A172 (cell line): ENCODE results near the gene OVOL3. TPM values are rescaled to one million over a fixed set of nuclear protein-coding genes. Genes with fewer than 3 reads are reported as not detected.
A peak's percentile ranks its signal among the peaks of the same experiment; 100 is the strongest.

Experiments used
- DNase-seq: peaks from one replicate; pipeline ENCODE4 v3.0.0-alpha.2; 2015; ENCODE audit warnings: low spot score
- total RNA-seq: library from RNA; depleted of rRNA; stranded (reverse); fragments of >200 nt; shearing (Covaris generic); gene quantifications from 2 replicates; pipeline ENCODE4 v1.2.3, GENCODE V29; 2014

The OVOL3 gene
- total RNA-seq, 1 experiment from 2014 or later = not detected

DNA sequence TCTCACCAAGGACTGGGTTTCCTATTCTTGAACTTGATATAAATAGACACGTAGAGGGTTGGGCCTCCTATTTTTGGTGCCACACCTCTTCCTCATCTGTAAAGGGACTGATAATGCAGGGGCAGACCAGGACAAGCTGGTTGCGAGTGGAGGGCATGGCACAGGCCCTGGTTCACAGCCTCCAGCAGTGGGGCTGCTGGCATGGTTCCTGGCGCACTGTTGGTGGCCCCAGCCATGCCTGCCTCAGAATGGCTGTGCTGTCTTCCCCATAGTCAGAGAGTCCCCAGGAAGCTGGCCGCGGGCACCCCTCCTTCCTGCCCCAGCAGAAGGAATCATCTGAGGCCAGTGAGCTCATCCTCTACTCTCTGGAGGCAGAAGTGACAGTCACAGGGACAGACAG, 10.5 kb upstream of the OVOL3 start:
- no peak for DNase-seq

DNA sequence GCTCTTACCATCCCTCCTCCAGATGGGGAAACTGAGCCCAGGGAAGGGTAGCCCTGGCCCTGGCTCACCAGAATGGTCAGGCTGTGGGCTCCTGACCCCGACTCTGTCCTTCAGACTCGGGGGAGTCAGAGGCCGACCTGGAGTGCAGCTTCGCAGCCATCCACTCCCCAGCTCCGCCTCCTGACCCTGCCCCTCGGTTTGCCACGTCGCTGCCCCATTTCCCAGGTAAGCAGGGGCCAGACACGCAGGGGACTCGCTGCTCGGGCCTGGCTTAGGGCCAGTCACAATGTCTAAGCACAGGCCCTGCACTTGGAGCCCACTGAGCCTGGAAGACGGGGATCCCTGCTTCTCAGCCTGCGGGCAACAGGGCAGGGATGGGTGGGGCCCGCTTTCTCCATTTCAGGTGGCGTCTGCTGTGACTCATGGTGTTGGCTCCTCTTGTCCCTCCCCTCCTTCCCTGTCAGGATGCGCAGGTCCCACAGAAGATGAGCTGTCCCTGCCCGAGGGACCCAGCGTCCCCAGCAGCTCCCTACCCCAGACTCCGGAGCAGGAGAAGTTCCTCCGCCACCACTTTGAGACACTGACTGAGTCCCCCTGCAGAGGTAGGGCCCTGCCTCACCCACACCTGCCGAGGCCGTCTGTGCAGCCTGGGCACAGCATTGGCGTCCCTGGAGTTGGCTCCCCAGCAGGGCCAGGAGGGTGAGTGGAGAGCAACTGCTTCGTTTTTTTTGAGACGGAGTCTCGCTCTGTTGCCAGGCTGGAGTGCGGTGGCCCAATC, 9.2 kb upstream of the OVOL3 start:
- peak; percentile 56 for DNase-seq

DNA sequence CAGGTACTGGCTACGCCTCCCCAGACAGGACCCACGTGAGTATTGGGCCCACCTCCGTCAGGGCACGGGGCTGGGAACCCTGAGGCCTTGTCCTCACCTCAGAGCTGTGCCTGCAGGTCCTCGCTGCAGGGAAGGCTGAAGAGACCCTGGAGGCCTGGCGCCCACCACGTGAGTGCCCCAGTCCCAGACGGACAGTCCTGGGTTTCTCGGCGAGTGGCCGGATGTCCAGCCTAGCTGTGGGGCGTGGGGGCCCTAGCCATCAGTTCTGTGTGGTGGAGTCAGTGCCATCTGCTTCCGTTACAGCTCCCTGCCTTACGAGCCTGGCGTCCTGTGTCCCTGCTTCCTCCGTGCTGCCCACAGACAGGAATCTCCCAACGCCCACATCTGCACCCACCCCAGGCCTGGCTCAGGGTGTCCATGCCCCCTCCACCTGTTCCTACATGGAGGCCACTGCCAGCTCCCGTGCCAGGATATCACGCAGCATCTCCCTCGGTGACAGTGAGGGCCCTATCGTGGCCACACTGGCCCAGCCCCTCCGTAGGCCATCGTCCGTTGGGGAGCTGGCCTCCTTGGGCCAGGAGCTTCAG, 7.8 kb upstream of the OVOL3 start:
- no peak for DNase-seq

DNA sequence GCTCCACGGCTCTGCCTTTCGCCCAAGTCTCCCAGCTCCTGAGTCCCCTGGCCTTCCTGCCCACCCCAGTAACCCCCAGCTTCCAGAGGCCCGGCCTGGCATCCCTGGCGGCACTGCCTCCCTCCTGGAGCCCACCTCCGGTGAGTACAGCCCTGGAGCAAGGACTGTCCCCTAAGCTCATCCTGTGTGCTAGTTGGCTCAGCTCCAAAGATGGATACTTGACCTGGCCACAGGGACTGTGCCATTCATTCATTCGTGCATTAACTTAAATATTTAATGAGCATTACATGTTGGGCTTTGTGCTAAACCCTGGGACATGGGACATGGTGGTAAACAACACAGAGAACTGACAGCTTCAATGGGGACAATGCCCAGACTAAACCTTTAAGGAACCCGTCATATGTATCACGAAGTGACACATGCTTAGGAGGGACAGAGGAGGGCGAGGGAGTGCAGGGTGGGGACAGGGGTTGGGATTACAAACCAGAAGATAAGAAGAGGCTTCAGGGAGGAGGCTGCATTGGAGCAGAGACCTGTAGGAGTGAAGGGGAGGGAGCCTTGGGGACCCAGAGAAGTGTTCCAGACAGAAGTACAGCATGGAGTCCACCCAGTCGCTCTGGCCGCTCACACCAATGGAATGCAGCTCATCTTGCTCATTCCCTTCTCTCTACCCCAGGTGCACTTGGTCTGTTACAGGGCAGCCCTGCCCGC, 6.9 kb upstream of the OVOL3 start:
- peak; percentile 42 for DNase-seq

DNA sequence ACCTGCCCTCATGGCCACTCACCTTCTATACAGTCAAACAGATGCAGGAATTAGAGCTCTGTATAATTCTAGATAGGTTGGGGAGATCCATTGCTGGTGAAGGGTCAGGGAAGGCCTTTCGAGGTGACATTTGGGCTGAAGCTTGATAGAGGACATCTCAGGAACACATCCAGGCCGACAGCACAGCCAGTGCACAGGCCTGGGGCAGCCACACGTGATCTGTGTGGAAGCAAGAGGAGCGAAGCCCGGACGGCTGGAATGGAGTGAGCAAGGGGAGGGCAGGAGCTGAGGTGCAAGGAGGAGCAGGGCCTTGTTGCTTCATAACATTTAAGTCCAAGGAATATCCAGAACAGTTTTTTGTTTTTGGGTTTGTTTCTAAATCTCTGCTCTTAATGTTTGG, 4.5 kb upstream of the OVOL3 start:
- no peak for DNase-seq

DNA sequence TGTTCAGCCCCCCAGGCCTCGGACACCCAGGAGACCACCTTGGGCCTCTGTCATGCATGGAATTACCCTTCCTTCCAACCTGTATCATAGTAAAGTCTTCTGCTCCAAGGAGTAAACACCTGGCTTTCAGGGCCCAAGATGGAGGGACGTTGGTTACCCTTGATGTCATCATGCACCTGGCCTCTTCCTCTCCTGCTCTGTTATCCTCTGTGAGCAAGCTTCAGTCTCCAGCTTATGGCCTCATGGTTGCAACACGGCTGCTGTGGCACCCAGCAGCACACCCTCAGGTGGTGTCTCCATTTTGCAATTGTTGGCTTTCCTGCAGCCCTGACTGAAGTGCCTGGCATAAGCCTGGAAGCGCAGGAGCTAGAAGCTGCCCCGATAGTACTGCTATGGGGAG, 4.0 kb upstream of the OVOL3 start:
- no peak for DNase-seq

DNA sequence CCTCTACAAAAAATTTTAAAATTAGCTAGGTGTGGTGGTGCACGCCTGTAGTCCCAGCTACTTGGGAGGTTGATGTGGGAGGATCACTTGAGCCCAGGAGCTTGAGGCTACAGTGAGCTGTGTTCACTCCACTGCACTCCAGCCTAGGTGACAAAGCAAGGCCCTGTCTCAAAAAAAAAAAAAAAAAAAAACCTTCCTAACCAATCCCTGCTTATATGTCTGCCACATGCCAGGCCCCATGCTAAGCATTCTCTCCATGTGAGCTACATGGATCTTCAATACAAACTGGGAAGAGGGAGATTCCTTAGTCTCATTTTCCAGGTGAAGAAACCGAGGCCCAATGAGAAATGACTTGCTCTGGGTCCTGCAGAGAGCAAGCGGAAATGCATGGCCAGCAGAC, 2.3 kb upstream of the OVOL3 start:
- DNase-seq = no peak

DNA sequence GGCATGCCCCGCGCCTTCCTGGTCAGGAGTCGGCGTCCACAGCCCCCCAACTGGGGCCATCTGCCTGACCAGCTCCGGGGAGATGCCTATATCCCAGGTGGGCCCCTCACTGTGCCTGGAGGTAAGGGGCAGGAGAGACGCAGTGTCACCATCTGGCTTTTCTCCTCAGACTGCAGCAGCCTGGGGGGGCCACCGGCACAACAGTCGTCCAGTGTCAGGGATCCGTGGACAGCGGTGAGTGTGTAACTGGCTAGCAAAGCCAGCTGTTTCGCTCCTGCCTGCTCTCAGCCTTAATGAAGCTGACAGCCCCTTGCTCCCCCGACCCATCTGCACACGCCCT, 227 bp downstream of the OVOL3 start:
- DNase-seq = no peak

DNA sequence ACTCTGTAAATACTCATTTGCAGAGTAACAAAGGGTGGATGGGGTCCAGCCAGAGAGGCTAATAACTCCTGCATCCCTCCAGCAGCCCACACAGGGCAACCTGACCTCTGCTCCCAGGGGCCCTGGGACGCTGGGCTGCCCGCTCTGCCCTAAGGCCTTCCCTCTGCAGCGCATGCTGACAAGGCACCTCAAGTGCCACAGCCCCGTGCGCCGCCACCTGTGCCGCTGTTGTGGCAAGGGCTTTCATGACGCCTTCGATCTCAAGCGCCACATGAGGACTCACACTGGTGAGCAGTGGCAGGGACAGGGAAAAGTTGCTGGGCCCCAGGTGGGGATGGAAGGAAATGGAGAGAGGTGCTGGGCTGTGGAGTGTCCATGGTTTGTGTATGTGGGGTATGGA, 1.7 kb downstream of the OVOL3 start:
- DNase-seq = no peak

DNA sequence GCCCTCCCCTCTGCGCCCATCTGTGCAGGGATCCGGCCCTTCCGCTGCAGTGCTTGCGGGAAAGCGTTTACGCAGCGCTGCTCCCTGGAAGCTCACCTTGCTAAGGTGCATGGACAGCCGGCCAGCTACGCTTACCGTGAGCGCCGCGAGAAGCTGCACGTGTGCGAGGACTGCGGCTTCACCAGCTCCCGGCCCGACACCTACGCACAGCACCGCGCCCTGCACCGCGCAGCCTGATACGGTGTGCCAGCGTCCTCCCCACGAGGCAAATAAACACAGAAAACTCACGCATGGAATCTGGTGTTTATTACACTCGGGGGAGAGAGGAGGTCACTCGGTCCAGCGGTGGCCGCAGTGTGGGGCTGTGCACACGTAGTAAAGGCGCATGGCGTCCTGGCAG, 2.5 kb downstream of the OVOL3 start:
- no peak for DNase-seq

DNA sequence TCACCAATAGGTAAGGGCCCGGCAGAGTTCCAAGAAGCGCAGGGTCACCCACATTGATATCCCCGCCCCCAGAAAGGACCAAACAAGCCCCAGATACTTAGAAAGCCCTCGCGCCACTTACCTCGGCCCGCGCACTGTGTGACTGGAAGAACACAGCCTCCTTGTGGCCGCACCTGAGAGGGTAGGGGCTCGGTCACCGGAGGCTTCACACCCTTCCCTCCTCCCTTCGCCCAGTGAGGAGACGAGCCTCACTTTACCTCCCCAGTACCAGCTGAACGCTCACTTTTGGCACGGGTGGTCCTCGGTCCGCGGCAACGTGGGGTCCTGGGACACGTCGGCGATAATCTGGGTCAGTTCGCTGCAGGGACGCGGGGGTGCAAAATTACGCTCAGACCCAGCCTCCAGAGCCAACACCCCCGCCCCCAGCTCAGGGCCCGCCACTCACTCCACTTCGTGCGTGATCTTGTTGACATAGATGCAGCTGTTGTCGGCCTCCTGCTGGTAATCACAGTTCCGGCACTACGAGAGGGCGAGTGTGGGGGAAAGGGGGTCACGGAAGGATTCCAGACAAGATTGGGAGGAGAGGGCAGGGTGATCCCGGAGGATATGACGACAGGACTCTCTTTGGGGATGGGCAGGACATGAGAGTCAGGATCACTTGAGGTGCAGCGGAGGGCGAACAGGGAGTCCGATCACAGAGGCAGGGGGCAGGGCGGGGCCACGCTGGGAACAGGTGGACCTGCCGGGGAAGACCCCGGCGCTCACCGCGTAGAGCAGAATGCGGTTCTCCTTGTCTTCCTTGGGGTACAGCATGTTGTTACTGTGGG, 3.2 kb downstream of the OVOL3 start:
- DNase-seq = peak; percentile 27

DNA sequence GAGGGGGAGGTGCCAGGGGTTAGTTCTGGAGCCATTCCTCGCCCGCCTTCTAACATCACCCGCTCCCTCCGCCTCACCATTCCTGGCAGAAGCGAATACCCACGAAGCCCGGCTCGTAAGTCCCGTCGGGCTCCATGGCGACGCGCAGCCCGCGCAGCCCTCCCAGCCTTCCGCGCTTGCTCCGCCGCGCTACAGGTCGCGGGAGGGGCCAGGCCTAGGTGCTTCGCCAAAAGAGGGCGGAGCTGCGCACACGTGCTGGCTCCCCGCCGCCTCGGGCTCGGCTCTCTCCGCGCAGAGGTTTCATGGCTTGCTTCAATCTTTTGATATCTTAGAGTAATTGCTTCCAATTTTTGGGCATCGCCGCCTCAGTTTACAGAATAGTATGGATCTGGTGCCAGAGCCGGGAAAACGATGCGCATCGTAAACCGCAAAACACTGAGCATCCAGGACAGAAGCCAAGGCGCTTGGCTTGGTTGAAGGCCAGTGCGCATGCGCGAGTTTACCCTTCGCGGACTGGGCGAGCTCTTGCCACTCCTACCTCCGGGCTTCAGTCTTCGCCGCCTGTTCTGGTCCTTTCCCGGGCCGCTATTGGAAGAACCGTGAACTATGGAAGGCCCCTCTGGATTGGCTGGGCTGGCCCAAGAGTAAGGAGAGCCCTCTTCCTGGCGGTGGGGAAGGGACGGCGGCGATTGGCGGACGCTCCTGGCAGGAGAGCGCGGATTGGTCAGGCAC, 3.9 kb downstream of the OVOL3 start, which contains the start of gene POLR2I:
TSS of gene POLR2I (minus strand) at position 155 of the 732 bp plus-strand sequence. CDS start at position 136, 19 bp downstream.
- peak; percentile 100 for DNase-seq

DNA sequence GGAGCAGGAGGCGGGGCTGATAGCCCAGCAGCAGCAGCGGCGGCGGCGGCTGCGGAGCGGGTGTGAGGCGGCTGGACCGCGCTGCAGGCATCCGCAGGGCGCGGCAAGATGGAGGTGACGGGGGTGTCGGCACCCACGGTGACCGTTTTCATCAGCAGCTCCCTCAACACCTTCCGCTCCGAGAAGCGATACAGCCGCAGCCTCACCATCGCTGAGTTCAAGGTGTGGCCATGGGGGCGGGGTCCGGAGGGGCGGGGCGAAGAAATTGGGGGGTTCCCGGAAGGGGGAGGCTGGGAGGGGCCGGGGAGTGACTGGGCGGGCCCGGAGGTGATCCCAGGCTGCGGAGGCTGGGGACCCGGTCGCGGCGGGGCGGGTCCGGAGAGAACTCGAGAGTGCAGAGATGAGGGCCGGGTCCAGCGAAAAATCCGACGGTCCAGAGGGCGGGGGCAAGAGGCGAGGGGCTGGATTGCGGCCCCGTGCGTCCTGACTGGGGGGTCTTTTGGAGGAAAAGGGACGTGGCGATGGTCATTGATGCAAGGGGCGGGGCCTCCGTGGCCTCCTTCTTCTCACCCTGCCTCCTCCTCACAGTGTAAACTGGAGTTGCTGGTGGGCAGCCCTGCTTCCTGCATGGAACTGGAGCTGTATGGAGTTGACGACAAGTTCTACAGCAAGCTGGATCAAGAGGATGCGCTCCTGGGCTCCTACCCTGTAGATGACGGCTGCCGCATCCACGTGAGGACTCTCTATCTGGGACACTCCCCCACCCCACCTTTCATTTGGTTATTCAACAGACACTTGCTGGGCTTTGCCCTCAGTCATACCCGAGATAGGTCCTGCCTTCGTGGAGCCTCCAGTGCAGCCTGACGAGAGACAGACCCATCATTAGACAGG, 4.8 kb downstream of the OVOL3 start, which contains the start of gene TBCB:
TSS of gene TBCB (plus strand) at position 16 of the 891 bp plus-strand sequence. CDS start at position 109, 93 bp downstream.
- DNase-seq = no peak

DNA sequence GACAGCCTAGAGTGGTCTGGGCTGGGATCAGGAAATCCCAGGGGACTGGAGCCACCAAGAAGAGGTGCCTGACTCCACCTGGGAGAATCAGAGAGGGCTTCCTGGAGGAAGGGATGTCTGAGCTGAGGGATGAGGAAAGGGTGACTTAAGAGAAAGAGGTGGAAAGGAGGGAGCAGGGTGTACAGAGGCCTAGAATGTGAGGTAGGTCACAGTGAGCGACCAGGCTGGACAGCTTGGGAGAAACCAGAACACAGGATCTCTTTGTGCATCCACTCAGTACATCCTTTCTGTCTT, 5.3 kb downstream of the OVOL3 start:
- no peak for DNase-seq

DNA sequence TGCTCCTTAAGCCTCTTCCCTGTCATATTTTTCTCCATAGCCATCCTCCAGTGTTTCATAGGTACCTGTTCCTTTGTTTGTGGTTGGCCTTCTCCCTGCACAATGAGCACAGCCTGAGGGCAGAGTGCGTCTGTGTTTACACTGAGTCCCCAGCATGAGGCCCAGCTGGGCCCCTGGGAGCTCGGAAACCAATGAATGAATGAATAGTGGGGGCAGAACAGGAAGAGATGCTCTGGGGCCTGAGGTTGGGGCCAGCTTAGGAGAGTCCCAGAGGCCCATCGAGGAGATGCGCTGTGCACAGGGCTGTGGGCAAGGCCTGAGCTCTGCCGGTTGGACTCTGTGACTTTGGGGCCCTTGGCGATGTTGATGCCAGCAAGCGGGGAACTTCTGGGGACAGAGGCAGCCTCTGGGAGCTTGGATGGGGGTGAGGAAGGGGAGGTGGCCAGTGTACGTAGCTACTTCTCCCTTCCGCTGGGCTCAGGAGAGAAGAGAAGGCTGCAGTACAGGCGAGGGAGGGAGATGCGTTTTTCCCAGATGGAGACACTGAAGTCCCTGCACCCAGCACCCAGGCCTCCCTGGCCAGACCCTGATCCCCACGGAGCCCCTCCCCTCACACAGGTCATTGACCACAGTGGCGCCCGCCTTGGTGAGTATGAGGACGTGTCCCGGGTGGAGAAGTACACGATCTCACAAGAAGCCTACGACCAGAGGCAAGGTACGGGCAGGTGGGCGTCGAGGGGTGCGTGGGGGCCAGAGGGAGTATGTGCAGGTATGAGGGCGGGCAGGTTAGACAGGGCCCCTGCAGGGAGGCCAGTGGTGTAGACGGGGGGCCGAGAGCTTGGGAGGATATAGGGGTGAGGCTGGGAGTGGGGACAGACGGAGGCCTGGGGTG, 9.4 kb downstream of the OVOL3 start:
- DNase-seq = no peak

DNA sequence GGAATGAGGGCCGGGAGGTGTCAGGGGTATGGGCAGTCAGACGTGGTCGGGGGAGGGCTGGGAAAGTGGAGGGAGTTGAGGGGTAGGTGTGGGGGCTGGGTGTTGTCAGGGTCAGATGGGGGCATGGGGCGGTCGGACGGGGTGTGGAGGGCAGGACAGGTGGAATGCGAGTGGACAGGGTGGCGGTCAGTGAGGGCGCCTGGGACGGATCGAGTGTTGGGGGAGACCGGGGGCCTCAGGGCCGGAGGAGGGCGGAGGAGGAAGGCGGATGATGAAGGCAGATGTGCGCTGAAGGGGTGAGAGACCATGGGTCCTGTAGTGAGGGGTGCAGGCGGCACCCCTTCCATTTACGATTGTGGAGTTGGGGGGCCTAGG, 10.0 kb downstream of the OVOL3 start:
- no peak for DNase-seq

DNA sequence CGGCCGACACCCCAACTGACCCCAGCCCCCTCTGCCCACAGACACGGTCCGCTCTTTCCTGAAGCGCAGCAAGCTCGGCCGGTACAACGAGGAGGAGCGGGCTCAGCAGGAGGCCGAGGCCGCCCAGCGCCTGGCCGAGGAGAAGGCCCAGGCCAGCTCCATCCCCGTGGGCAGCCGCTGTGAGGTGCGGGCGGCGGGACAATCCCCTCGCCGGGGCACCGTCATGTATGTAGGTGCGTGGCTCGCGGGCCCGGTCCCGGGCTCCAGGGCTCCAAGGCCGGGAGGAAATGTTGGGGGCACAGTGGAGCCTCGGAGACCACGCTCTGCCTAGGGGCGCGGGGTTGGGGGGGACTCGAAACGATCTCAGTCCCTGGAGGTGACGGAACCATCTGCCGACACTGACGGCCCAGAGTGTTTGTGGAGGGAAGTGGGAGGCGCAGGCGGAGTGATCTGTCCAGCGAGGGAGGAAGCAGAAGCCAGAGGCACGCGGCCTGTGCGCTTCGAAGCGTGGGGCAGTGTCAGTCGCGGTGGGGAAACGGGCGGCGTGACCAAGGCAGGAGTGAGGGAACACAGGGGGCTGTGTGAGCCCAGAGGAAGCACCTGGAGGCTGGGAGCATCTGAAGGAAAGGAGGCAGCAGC, 10.7 kb downstream of the OVOL3 start:
- DNase-seq = no peak

DNA sequence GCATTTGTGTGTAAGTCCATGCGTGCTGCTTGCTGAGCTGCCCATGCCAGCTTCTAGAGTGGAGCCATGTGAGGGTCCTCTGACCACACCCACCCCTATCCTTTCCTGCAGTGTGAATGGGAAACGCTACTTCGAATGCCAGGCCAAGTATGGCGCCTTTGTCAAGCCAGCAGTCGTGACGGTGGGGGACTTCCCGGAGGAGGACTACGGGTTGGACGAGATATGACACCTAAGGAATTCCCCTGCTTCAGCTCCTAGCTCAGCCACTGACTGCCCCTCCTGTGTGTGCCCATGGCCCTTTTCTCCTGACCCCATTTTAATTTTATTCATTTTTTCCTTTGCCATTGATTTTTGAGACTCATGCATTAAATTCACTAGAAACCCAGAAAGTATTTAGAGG, 14.6 kb downstream of the OVOL3 start:
- no peak for DNase-seq

DNA sequence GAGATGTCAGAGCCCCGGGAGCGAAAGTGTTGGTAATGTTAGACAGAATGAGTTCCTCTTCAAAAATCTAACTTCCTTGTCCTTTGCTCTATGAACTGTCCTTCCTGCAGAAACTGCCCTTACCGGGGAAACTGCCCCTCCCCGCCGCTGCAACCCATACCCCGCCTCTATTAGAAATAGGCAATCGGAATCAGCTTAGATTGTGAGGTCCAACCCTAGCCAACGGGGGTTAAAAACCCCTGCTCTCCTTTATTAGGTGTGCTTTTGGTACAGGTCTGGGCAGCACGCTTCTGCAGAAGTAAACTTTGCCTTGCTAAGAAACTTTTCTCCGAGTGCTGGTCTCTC, 17.4 kb downstream of the OVOL3 start:
- no peak for DNase-seq
